ENCODE results near the gene TRIM6.
A peak's percentile ranks its signal among the peaks of the same experiment; 100 is the strongest.
"Not testable (repeated sequence)": the region's sequence is repeated elsewhere in the genome, so short reads cannot be mapped to it uniquely, and the experiment has no call there.

TRIM6 gene

GRCh38 chr11:5604896-5605295 is 8.5 kb downstream of the TRIM6 start:
- DNase-seq (ENCODE audit: low spot score), result no peak

- no peak for DNase-seq (ENCODE audit: low spot score)
Measured at GRCh38 chr11:5605849-5606248, 9.4 kb downstream of the TRIM6 start.

GRCh38 chr11:5608808-5609207 is 12.4 kb downstream of the TRIM6 start:
- no peak for DNase-seq (ENCODE audit: low spot score)

- no peak for DNase-seq (ENCODE audit: low spot score)
Measured at GRCh38 chr11:5610446-5610845, 14.0 kb downstream of the TRIM6 start.

GRCh38 chr11:5611627-5612026 is 15.2 kb downstream of the TRIM6 start:
- no peak for DNase-seq (ENCODE audit: low spot score)

- no peak for DNase-seq (ENCODE audit: low spot score)
Measured at GRCh38 chr11:5618807-5619206, 22.4 kb downstream of the TRIM6 start.

DNA sequence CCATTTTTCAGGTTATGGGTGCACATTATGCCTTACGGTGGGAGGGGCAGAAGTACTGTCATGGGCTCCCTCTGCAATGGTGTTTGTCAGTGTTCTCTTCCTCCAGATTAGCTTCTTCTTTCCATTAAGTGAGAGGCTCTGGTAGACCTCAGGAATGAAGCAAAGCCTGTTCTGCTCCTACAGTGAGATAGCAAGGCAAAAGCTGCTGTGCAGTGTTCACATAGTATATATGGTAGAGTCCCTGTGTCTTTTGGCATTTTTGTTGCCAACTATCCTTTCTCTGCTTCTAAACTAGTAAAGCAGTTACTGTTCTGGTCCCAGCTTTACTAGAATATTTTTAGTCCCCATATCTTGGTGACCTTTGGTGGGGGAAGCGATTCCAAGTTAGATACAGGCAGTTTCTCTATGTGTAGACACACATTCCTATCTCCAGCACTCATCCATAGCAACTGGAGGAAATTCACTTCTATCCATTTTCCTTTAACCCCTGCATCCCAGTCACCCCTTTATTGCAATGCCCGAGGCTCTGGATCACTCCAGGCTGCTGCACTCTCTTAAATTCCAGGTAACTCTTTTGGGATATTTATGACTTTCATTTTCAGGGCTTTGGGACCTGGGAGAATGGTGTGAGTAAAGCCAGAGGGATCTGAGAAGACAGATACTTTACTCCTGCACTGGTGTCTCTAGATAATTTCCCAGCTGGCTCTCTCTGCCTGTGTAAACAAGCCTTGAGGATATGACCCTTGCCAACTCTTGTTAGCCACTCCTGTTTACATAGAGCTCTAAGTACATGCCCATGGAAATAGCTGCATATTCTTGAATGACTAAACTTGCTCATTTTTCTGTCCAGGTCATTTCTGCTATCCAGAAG is 24.4 kb downstream of the TRIM6 start:
- DNase-seq (ENCODE audit: low spot score), result no peak

GRCh38 chr11:5621580-5621979 is 25.1 kb downstream of the TRIM6 start:
- no peak for DNase-seq (ENCODE audit: low spot score)

- DNase-seq (ENCODE audit: low spot score), result no peak
Measured at GRCh38 chr11:5622802-5623201, 26.4 kb downstream of the TRIM6 start.

GRCh38 chr11:5624489-5625279 is 28.2 kb downstream of the TRIM6 start, which contains the start of gene TRIM34:
TRIM34 (plus strand) TSS chr11:5625001; CDS start chr11:5632332, 7,331 bp downstream.
- DNase-seq (ENCODE audit: low spot score), result peak; percentile 59

- no peak for DNase-seq (ENCODE audit: low spot score)
Measured at GRCh38 chr11:5625281-5625680, 28.8 kb downstream of the TRIM6 start.

DNA sequence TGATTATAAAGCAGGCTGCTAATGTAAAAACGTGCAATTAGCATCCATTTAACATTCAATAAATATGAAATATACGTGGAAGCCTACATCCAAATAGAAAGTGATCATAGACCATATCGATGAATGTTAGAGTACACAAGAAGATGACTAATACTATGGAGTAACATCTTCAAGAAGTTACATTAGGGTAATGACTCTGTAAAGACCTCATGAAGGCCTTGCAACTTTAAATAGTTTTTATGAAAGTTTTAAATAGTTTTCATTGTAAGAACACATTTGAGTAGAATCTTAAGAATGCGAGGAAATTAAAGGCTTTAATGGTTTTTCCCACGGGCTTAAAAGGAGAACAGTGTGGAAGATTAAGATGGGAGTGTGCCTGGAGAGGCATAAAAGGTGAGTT is 29.8 kb downstream of the TRIM6 start:
- DNase-seq (ENCODE audit: low spot score), result no peak

- no peak for DNase-seq (ENCODE audit: low spot score)
Measured at GRCh38 chr11:5631417-5631816, 35.0 kb downstream of the TRIM6 start.

DNA sequence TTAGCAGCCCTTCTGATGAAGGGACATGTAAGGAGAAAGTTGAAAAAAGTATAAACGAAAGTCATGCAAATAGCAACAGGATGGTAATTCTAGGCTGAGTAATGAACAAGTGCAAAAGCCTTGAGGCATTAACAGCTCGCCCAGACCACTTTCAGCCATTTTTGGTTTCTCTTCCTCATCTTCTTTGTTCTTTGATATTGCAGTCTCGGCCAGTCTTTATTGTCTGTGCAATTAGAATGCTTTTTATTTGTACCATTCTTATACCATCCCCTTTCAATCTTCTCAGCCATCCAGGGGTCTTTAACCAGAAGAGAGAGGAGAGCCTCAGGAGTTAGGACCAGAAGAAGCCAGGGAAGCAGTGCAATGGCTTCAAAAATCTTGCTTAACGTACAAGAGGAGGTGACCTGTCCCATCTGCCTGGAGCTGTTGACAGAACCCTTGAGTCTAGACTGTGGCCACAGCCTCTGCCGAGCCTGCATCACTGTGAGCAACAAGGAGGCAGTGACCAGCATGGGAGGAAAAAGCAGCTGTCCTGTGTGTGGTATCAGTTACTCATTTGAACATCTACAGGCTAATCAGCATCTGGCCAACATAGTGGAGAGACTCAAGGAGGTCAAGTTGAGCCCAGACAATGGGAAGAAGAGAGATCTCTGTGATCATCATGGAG is 35.7 kb downstream of the TRIM6 start:
- no peak for DNase-seq (ENCODE audit: low spot score)

DNA sequence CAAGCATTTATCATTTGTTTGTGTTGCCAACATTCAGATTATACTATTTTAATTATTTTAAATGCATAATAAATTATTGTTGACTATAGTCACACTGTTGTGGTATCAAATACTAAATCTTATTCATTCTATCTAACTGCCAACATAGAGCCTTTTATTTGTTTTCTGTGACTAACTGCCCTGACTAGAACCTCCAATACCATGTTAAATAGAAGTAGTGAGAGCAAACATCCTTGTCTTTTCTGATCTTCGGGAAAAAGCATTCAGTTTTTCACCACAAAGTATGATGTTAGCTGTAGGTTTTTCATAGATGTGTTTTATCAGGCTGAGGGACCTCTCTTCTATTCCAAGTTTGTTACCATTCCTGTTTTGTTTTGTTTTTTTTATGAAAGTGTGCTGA is 43.5 kb downstream of the TRIM6 start:
- DNase-seq (ENCODE audit: low spot score), result no peak

GRCh38 chr11:5643585-5643984 is 47.1 kb downstream of the TRIM6 start:
- no peak for DNase-seq (ENCODE audit: low spot score)

DNA sequence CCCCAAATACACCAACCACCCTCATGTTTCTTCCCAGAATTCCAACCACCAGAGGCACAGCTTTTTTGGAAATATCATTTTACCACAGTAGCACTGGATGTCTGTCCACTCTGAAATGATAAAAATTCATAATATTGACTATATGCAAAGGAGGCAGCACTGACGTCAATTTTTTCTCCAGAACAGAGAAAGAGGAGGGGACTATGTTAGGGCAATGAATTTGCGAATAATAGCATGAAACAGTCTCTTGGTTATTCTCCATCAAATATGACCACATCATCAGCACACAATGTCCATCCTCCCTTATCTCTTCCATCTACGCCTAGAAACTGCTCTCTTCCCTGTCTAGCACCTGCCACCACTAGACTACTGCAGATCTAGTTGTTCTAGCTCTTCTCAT is 49.7 kb downstream of the TRIM6 start:
- DNase-seq (ENCODE audit: low spot score), result no peak

- no peak for DNase-seq (ENCODE audit: low spot score)
Measured at GRCh38 chr11:5655474-5655873, 59.0 kb downstream of the TRIM6 start.

DNA sequence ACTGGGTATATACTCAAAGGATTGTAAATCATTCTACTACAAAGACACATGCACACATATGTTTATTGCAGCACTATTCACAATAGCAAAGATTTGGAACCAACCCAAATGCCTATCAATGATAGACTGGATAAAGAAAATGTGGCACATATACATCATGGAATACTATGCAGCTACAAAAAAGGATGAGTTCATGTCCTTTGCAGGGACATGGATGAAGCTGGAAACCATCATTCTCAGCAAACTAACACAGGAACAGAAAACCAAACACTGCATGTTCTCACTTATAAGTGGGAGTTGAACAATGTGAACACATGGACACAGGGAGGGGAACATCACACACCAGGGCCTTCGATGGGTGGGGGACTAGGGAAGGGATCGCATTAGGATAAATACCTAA is 60.5 kb downstream of the TRIM6 start:
- not testable (repeated sequence) for DNase-seq (ENCODE audit: low spot score)

DNA sequence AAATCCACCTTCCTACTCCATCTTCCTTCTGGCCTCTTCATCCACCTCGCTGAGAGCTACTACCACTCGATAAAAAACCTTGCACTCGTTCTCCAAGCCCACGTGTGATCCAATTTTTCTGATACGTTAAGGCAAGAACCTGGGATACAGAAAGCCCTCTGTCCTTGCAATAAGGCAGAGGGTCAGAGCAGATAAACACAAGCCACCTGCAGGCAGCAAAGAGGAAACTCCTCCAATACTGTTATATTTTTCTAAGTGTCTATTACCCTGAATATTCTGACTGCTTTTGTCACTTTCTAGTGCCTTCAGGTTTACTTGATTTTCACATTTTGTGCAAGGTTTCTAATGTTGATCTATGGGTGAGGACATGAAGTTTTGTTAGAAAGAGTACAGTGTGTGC is 61.9 kb downstream of the TRIM6 start:
- DNase-seq (ENCODE audit: low spot score), result no peak
